ENCODE measurements around the gene IQCH.
"Not testable (repeated sequence)": the region's sequence is repeated elsewhere in the genome, so short reads cannot be mapped to it uniquely, and the experiment has no call there.

IQCH gene

DNA sequence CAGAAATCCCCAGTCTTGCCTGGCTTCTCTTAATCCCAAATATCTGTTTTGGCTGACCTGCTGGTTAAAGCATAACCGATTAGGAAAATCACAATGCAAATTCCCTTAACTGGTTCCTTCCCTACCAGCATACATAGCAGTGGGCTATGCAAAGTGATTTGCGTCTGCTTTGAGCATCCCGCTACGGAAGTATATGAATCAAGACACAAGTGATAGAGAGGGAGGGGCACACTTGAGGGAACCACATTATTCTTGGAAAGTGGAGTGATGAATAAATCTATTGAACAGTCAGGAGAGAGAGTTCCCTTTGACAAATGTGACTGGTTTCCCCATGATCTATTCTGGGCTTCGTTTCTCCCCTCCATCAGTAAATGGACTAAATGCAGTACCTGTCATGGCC is 146.8 kb downstream of the IQCH start:
- no peak for DNase-seq

DNA sequence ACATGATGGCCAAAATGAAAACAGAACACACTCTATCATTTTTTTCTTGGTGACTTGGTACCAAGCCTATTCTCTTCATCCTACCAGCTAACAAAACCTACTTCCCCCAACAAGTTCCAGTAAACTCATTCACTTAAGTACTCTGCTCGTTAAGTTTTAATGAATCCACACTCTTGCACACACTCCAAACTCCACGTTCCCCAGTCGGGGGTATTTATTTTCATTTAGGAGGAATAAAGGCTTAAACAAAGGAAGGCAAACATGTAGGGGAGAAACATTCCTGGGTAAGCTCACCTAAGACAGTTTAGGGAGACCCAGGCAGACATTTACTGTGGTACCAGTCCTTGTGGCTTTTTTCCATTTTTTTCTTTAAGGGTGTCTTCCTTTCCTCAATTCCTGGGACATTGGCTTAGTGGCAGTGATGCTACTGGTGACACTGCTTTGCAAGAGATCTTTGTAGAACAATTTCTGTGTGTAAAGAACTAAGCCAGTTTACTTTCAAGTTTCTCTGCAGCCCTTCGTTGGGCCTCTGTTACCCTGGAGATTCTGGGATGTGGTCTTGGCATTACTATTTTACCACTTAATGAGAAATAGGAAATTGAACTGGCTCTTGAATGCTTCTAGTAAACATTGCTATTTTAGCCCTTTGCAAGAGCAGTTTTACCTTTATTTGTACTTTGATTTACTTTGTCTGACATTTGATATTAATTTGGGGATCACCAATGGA is 149.0 kb downstream of the IQCH start:
- peak; percentile 18 for DNase-seq

DNA sequence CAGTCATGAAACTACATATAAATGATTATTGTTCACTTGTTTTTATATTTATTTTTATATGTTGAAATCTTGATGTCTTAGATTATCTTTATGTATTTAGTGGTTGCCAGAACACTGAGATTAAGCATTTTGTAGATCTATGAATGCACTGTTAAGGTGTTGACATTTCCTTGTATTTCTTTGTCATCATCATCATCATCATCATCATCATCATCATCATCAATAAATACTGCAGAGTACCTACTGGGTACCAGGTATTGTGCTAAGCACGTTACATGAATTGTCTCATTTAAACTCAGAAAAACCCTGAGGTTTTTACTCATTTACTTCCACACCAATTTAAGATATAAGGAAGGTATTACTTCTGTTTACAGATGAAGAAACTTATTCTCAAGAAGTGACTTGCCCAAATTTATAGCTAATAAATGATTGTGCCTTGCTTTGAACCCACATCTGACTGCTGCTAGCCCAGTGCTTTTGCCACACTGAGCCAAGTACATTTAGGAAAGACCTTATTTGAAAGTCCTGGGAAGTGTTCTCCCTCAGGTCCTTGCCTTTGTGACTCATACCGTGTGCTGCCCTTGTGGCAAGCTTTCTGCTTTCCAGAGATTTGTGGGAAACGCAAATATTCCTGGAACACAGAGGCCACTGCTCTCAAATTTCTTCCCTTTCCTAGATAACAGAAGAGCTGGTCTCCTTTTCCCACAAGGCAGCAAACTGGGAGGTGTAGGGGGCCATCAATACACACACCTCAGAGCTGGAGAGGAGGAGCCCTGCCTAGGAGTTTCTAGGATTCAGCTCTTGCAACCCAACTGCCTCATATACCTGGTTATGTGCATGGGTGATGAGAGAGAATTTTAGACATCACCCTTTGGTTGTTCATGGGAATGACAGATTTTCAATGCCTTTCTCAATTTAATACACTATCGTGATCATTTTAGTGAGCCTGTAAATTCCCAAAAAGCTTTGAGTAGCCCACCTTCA is 150.9 kb downstream of the IQCH start:
- DNase-seq, result no peak

DNA sequence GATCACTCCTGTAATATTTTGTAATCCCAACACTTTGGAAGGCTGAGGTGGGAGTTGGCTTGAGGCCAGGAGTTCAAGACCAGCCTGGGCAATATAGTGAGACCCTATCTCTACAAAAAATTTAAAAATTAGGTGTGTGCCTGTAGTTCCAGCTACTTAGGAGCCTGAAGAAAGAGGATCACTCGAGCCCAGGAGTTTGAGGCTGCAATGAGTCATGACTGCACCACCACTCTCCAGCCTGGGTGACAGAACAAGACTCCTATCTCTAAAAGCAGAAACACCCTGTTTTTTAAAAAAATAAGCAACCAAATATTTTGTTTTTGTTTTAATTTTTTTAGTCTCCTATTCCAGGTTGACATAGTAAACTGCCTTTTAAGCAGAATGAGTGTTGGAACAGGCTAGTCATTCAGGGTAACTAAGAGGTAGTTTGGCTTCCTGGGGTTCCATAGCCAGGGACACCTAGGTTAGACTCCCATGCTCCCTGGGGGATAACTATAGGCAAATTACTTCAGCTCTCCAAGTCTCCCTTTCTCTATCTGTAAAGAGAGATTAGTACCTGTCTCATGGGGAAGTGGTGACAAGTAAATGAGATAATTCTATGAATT is 151.8 kb downstream of the IQCH start:
- DNase-seq, result no peak

DNA sequence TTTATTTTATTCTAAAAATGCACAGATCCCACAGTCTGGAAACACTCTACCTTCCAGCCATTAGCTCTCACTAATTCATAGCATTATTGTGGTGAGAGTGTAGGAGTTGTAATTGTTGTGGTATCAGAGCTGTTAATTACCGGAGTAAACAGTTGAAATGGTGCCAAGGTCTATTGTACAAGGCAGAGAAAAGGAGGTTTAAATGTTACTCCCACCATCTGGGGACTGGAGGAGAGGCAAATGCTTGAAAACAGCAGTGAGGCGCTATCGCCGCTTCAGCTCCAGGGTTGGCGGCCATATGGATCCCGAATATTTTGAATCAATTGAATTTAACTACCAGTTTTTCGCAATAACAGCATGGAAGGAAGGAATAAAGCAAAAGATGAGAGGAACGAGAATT is 153.2 kb downstream of the IQCH start:
- peak; percentile 98 for DNase-seq

DNA sequence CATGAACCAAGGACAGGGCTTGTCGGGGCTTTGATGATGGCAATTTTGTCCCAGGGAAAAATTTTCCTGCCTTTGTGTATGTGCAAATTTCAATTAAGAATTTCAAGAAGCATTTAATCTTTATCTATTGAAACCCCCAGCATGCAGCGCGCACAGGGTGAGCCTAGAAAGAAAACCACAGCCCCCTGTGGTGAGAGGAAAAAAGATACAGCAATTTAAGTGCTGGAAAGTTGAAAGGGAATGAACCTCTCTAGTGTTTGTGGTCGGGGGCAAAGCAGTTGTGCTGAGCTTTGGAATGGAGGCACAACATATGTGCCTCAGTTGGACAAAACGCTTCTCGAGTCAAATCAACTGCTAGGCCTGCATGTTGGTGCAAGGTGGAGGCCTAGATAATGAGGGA is 154.6 kb downstream of the IQCH start:
- peak; percentile 71 for DNase-seq

DNA sequence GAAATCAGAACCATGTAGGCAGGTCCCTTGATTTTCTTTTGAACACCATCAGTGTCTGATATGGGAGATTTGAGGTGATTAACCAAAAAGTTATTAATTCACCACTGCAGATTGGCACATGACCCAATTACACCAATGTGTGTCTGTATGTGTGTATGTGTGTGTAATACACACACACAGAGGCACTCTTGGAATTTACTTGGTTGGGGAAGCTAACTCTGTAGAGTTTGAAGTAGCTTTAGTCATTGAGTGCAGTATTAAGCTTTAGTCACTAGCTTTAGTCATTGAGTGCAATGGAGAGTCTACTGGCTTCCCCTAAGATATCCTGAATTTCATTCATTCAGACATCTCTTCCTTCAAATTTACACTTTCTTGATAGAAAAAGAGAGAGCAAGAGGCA is 156.9 kb downstream of the IQCH start:
- DNase-seq, result no peak

DNA sequence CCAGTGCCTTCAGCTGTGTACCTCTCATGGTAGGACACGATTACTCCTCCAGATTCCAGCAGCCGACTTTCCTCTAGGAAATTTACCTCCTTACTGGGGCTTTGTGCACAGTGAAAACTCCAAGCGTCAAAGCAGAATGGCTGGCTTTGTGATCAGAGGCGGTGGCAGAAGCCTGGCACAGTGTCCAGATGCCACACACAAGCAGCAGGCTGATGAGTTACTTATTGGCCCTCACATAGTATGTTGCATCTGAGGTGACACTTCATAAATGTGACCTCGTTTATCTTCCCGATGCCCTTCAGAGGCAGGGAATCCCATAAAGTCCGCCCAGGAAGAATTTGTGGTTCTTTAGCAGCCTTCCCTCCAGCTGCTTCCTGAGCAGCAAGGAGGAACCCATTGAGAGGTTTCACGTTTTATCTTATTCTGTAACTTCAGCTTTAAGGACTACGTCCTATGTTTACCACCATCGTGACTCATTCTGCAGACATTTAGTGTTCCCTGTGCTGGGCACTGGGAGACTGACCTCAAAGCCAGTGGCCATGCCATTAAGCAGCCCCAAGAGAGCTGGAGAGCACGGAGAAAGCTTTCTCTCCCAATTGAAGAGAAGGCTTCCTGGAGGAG is 159.3 kb downstream of the IQCH start:
- no peak for DNase-seq

DNA sequence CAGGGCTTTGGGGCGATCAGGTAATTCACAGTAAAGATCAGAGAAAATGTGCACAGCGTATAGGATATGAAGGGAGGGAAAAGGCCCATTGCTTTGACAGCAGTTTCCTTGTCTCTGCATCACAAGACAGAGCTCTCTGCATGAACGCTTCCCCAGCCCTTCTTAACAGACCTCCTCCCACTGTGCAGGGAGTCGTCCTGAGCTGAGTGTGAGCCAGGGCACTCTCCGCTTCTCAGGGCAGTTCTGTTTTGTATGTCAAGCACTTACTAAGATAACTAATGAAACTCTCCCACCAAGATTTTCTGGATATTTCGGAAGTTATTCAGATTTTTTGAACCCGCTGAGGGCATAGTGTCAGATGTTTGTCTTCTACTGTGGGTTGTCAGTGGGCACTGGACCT is 160.6 kb downstream of the IQCH start:
- DNase-seq, result no peak

DNA sequence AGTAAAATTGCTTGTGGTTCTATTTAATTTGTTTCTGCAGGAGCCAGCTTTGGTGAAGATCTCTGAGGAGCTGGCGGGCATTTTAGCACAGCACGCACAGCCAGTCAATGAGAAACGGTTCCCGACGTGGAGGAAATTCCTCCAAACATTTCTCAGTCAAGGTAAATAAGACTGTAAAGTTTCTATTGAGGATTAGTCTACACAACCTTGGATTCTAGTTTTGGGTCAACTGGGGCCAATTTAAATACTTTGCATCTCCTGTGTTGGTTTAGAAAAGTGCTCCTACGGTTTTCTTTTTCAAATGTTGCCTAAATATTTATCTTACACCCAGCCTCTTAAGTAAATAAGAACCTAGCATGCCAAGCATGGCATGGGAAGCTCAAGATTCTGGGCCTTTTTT is 162.3 kb downstream of the IQCH start:
- no peak for DNase-seq

DNA sequence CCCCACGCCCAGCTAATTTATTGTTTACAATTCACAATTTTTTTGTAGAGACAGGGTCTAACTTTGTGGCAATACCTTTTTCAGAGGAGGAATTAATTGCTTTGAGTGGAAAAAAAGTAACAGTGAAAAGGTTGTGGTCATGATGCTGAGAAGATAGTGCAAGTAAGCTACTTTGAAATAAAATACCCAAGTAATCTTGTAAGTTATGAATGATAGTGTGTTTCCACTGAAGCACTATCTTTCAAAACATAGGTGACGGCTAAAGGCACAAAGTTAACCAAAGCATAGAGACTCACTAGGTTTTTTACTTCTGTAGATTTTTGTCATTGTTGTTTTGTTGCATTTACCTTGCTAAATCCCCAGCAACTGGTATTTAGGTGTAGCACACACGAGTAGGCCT is 165.1 kb downstream of the IQCH start:
- no peak for DNase-seq

DNA sequence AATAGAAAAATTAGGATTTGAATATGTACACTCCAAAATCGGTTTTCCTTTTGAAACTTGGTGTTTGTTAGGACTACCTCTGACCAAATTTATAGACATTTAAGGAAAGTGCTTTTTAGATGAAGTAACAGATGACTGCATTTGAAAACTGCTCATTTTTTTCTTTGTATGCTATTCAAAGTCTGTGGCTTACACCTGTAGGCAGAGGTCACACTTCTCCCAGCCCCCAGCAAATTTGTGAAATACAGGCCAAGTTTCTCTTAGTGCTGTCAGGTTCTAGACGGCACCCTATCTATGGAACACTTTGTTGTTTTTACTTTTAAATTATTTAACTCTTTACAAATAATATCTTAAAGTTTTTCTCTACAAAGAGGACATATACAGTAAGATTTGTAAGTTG is 165.6 kb downstream of the IQCH start:
- DNase-seq, result no peak

DNA sequence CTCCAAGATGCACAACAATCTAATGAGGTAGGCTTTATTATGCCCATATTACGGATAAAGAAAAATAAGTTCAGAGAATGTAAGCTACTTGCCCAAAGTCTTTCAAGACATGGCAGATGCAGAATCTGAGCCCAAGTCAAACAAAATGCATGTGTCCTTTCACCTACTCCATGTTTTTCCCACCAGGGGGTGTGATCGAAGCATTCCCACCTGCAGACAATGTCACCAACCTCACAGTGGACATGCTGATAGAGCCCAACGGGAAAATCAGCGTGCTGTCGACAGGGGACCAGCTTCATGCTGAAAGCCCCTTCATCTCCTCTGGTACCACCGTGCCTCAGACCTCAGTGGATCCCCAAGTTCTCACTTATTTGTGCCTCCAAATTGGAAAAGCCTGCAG is 166.5 kb downstream of the IQCH start:
- no peak for DNase-seq

DNA sequence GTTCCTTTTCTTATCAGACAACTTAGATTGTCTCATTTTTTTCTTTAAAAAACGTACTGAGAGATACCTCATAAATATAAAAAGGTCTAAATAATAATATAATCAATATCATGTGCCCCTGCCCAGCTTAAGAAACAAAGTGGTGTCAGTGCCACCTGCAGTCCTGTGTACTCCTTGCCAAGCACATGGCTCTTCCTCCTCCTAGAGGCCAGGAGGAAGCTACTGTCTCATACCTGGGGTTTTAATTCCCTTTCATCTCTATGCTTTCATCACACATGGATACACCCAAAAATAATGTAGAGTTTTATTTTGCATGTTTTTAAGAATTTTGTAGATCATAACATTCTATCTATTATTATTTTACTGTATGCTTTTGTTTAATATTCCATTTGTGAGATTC is 167.7 kb downstream of the IQCH start:
- DNase-seq, result peak; percentile 35

DNA sequence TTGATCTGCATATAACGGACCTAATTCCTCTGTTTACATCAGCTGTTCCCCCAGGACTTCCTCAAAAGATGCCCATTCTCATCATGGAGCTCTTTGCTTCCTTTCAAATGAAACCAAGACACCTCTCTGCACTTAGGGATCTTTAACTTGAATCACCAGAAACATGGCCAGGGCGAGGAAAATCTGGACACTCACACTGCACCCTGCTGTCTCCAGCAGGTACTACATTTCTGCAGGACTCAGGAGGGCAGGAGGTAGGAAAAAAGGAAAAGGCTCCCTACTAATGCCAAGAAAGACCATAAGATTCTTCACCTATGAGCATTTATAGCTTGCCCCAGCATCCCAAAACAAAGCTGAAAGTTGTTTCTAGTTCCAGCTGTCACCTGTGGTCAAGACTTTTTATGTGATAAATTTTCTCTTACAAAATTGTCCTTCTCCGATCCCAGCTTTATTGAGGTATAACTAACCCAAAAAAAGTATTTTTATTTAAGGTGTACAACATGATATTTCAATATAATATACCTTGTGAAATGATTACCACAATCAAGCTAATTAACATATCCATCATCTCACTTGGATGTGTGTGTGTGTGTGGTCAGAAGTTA is 179.0 kb downstream of the IQCH start:
- DNase-seq, result peak; percentile 36

DNA sequence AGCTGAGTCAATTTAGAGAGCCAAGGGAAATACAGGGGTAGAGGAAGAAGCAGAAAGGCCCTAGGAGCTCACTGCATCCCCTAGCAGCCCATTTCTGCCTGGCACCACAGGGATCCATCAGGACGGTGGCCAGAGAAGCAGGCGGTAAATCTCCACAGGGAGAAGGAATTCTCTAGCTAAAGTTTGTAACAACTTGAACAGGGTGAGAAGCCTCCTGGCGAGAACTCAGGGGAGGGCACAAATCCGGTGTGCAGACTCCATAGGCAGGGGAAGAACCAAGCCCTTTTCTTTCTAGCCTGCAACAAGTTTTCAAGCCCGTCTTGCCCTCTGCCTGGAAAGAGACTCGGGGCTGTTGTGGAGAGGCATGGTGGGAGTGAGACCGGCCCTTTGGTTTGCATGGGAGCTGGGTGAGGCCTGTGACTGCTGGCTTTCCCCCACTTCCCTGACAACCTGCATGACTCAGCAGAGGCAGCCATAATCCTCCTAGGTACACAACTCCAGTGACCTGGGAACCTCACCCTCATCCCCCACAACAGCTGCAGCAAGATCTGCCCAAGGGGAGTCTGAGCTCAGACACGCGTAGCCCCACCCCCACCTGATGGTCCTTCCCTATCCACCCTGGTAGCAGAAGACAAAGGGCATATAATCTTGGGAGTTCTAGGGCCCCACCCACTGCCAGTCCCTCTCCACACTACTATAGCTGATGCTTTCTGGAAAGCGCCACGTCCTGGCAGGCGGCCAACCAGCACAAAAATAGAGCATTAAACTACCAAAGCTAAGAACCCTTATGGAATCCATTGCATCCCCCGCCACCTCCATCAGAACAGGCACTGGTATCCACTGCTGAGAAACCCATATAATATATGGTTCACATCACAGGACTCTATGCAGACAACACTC is 182.0 kb downstream of the IQCH start:
- peak; percentile 39 for DNase-seq

DNA sequence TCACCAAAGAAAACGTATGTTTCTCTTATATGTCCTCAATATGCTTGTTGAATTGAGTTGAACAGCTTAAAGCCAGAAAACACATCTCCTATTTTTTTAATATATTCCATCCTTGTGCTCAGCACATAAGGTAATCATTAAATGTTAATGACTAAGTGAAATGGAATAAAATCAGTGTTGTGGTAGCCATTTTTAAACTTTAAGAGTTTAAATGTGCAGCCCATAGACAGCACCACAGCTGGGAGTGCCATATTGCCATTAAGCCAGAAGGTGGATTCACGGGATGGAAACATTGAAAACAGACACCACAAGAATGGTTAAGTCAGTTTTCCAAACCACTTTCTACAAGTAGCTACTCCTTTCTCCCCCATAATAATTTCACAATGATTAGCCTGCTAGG is 189.5 kb downstream of the IQCH start:
- DNase-seq, result no peak

DNA sequence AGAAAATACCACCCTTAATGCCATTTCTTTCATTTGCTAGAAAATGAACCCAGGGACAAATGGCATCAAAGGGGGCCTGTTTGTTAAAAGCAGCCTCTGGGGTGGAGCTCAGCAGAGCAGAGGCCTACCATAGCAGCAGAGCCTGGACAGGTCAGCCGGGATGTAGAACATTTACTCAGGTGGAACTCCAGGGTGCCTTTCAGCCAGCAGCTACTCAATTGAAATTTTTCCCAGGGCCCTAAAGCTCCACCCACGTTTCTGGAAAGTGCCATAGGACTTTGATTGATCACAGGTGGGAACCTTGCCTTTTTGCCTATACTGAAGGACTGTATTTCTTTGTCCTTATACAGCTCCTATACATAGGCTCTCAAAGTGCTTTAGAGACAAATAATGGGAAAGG is 191.9 kb downstream of the IQCH start:
- no peak for DNase-seq

DNA sequence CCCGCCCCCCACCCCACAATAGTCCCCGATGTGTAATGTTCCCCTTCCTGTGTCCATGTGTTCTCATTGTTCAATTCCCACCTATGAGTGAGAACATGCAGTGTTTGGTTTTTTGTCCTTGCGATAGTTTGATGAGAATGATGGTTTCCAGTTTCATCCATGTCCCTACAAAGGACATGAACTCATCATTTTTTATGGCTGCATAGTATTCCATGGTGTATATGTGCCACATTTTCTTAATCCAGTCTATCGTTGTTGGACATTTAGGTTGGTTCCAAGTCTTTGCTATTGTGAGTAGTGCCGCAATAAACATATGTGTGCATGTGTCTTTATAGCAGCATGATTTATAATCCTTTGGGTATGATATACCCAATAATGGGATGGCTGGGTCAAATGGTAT is 193.8 kb downstream of the IQCH start:
- not testable (repeated sequence) for DNase-seq

DNA sequence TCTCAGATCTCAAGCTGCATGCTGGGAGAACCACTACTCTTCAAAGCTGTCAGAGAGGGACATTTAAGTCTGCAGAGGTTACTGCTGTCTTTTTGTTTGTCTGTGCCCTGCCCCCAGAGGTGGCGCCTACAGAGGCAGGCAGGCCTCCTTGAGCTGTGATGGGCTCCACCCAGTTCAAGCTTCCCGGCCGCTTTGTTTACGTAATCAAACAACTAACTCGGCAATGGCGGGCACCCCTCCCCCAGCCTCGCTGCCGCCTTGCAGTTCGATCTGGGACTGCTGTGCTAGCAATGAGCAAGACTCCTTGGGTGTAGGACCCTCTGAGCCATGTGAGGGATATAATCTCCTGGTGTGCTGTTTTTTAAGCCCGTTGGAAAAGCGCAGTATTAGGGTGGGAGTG is 199.1 kb downstream of the IQCH start:
- not testable (repeated sequence) for DNase-seq

DNA sequence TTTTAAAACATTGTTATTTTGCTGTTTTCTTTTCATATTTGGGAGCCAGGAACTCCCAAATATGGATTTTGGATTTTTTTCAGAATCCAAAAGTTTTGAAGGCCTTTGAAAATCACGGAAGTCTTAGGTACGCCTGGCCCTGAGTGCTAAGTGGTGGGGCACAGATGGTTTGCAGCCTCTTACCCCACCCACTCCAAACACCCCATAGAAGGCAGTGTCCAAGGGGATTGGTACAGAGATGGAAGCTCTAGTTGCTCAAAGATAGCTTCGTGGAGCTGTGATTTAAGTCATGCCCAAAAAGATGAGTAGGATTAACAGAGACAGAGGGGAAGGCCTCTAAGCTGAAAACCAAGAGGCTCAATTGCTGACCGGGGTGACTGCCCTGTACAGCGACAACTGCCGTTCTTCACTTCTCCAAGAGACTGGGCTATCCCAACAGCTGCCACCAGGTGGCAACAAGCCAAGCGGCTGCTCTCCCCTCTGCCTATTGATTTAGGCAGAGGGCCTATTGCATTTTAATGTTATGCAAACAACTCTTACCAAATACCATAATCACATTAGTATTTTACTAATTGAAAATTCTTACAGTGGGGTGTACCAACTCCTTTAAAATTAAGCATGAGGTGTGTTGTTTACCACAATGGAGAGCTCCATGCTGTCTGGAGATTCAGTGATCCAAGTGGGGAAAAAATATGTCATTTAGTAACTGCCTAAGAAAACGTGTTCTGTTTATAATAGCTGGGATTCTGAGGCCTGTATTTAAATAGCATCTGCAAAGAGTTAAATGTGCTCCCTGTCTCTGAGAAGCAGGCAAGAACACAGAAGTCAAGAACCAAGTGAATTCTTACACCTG is 202.3 kb downstream of the IQCH start:
- DNase-seq, result peak; percentile 80

Data from NCI-H1105 treated with DMSO at 0.1 percent for 48 hours (cell line).